GM21447 (cell line): ENCODE measurements around the gene NCKAP5.

Experiments used
- ATAC-seq: cut with Tn5 transposase; IDR thresholded peaks from one replicate; pipeline ENCODE4 v1.9.1; 2021; ENCODE audit not compliant: unreplicated experiment

The NCKAP5 gene

GRCh38 chr2:133122529-133122928 is 445.7 kb downstream of the NCKAP5 start:
- no peak for ATAC-seq

- ATAC-seq: no peak
Measured at GRCh38 chr2:133120310-133120709, 448.0 kb downstream of the NCKAP5 start.

GRCh38 chr2:133110201-133110600 is 458.1 kb downstream of the NCKAP5 start:
- ATAC-seq: no peak

GRCh38 chr2:133109772-133110171 is 458.5 kb downstream of the NCKAP5 start:
- ATAC-seq: no peak

- no peak for ATAC-seq
Measured at GRCh38 chr2:133107058-133107815, 461.0 kb downstream of the NCKAP5 start.

- ATAC-seq: no peak
Measured at GRCh38 chr2:133104871-133105270, 463.4 kb downstream of the NCKAP5 start.

GRCh38 chr2:133098787-133099186 is 469.5 kb downstream of the NCKAP5 start:
- no peak for ATAC-seq

GRCh38 chr2:133097666-133098065 is 470.6 kb downstream of the NCKAP5 start:
- no peak for ATAC-seq

GRCh38 chr2:133092571-133092970 is 475.7 kb downstream of the NCKAP5 start:
- no peak for ATAC-seq

GRCh38 chr2:133090358-133090757 is 477.9 kb downstream of the NCKAP5 start:
- no peak for ATAC-seq

GRCh38 chr2:133086176-133086575 is 482.1 kb downstream of the NCKAP5 start:
- ATAC-seq: no peak

- no peak for ATAC-seq
Measured at GRCh38 chr2:133085646-133086045, 482.6 kb downstream of the NCKAP5 start.

- no peak for ATAC-seq
Measured at GRCh38 chr2:133082034-133082433, 486.2 kb downstream of the NCKAP5 start.

- no peak for ATAC-seq
Measured at GRCh38 chr2:133080822-133081221, 487.4 kb downstream of the NCKAP5 start.

- ATAC-seq: no peak
Measured at GRCh38 chr2:133078667-133079411, 489.4 kb downstream of the NCKAP5 start.

GRCh38 chr2:133077269-133077822 is 490.9 kb downstream of the NCKAP5 start:
- no peak for ATAC-seq

- ATAC-seq: no peak
Measured at GRCh38 chr2:133072837-133073694, 495.2 kb downstream of the NCKAP5 start.

- no peak for ATAC-seq
Measured at GRCh38 chr2:133063775-133064174, 504.5 kb downstream of the NCKAP5 start.

GRCh38 chr2:133062931-133063665 is 505.2 kb downstream of the NCKAP5 start:
- no peak for ATAC-seq

- ATAC-seq: no peak
Measured at GRCh38 chr2:133061874-133062593, 506.2 kb downstream of the NCKAP5 start.
